ENCODE measurements around the gene CHADL.

The CHADL gene, protein sequence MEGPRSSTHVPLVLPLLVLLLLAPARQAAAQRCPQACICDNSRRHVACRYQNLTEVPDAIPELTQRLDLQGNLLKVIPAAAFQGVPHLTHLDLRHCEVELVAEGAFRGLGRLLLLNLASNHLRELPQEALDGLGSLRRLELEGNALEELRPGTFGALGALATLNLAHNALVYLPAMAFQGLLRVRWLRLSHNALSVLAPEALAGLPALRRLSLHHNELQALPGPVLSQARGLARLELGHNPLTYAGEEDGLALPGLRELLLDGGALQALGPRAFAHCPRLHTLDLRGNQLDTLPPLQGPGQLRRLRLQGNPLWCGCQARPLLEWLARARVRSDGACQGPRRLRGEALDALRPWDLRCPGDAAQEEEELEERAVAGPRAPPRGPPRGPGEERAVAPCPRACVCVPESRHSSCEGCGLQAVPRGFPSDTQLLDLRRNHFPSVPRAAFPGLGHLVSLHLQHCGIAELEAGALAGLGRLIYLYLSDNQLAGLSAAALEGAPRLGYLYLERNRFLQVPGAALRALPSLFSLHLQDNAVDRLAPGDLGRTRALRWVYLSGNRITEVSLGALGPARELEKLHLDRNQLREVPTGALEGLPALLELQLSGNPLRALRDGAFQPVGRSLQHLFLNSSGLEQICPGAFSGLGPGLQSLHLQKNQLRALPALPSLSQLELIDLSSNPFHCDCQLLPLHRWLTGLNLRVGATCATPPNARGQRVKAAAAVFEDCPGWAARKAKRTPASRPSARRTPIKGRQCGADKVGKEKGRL

DNA sequence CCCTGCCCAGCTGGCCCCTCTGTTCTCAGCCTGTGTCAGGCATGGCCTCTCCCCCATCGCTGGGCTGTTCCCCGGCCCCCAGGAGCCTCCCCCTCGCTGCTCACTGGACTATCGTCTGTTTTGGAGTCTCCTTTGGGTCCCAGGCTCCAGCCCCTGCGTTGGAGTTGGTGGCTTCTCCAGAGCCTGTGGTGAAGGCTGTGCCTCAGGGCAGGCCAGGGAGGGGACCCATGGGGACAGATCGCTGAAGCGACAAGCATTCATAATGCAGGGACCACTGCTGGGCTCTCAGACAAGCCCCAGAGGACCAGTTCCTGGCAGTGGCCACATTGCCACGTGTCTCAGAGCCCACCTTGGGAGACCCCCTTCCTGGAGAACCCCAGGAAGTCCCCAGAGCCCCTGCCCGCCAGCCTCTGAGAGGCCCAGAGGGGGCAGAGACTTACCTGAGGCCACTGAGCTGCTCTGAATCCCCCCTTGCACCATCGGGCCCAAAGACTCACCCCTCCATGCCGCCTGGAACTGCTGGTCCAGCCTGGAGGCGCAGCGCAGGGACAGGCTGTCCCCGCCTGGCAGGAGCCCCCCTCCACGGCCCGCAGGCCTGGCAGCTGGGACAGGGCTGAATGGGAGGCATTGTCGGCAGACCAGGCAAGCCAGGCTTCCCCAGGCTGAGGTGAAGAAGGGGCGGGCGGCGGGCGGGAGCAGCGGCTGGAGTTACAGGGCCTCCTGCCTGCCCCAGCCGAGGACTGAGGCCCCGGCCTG is at the start of gene CHADL:
Gene CHADL (minus strand): TSS at position 555 of the 756 bp plus-strand sequence. CDS start 50 bp downstream, at position 505.
- no peak for DNase-seq (ENCODE audit: extremely low read depth, low read depth)
- no peak for TF ChIP-seq CTCF (IDR thresholded peaks at IDR 0.05; ENCODE audit: low read depth, low read length)

- DNase-seq (ENCODE audit: extremely low read depth, low read depth), result no peak
- no peak for TF ChIP-seq CTCF (IDR thresholded peaks at IDR 0.05; ENCODE audit: low read depth, low read length)
Observed at GRCh38 chr22:41289671-41290070, 48.9 kb upstream of the CHADL start.

DNA sequence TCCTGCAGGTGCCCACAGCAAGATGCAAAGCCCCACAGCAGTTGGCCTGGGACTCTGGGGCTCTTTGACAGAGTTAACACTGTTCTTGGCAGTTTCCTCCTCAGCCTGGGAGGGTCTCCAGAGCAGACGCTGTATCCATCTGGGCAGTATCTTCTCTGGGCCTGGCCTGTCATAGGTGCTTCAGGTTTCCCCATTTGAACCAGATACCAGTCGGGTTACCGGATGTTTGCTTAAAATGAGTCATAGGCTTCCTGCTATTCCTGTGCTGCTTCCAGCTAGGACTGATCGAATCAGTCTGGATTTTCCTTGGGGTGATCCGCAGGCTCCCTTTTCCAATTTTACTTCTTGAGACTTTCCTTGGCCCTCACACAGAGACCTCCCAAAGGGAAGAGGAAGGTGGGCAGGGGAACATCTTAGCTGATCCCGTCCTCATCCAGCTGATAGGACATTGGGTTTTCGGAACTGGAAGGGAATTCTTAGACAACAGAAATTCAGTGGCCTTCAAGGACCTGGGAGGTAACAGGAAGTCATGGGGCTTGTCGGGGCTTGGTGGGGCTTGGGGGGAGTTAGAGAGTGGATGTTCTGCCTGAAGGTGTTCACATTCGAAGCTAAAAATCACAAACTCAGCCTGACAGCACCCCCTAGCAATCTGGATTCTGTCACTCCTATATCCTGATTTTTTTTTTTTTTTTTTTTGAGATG is 47.7 kb upstream of the CHADL start:
- DNase-seq (ENCODE audit: extremely low read depth, low read depth), result no peak
- TF ChIP-seq CTCF (IDR thresholded peaks at IDR 0.05; ENCODE audit: low read depth, low read length), result no peak

GRCh38 chr22:41286639-41287091 is 45.9 kb upstream of the CHADL start:
- DNase-seq (ENCODE audit: extremely low read depth, low read depth), result no peak
- no peak for TF ChIP-seq CTCF (IDR thresholded peaks at IDR 0.05; ENCODE audit: low read depth, low read length)

- peak; percentile 95 for DNase-seq (ENCODE audit: extremely low read depth, low read depth)
- peak; percentile 10 for TF ChIP-seq CTCF (IDR thresholded peaks at IDR 0.05; ENCODE audit: low read depth, low read length)
Observed at GRCh38 chr22:41285820-41286638, 45.3 kb upstream of the CHADL start, which contains the start of gene RANGAP1. Gene RANGAP1, minus strand, starts transcription at chr22:41286187. Its CDS starts 5,143 bp downstream, at chr22:41281044.

- no peak for TF ChIP-seq CTCF (IDR thresholded peaks at IDR 0.05; ENCODE audit: low read depth, low read length)
- peak; percentile 50 for DNase-seq (ENCODE audit: extremely low read depth, low read depth)
Observed at GRCh38 chr22:41285441-41285819, 44.7 kb upstream of the CHADL start.
